ENCODE measurements around the gene GPR183.

Gene GPR183

DNA sequence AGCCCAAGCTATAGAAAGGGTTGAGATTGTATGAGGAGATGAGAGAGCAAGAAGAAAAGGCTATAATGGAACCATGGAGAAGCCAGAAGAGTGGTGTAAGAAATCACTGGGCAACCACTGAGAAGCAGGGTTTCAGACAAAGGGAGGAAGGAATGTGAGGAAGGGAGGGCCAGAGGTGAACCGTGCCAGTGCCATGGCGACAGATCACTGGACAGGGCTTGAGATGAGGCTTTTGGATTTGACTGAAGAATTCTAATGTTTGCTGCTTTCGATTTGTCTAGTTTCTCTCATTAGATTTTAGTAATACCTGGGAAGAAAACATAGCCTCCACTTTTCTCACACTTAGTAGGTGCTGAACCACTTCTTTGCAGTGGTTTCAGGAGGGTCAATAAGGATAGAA lies 6.3 kb upstream of the GPR183 start:
- H3K4me3 ChIP-seq (ENCODE audit: low read depth, low read length): no peak overlapping the region

DNA sequence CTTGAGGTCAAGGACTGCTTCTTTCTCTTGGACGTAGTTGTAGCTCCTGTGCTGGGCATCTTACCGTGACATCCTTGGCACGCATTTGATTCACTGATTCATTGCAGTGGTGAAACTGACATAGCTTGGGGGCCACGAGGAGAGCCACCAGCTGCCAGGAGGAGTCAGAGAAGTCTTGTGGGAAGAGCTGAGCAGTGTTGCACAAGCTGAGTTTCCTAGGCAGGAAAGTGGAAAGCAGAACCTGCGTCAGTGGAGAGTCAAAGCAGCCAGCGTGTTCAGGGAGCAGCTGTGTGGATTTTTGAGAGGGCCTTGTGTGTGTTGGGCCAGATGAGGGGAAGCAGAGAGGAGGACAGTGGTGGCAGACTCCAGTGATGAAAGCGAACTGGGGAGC lies 5.3 kb upstream of the GPR183 start:
- no peak overlapping the region for H3K4me3 ChIP-seq (ENCODE audit: low read depth, low read length)

DNA sequence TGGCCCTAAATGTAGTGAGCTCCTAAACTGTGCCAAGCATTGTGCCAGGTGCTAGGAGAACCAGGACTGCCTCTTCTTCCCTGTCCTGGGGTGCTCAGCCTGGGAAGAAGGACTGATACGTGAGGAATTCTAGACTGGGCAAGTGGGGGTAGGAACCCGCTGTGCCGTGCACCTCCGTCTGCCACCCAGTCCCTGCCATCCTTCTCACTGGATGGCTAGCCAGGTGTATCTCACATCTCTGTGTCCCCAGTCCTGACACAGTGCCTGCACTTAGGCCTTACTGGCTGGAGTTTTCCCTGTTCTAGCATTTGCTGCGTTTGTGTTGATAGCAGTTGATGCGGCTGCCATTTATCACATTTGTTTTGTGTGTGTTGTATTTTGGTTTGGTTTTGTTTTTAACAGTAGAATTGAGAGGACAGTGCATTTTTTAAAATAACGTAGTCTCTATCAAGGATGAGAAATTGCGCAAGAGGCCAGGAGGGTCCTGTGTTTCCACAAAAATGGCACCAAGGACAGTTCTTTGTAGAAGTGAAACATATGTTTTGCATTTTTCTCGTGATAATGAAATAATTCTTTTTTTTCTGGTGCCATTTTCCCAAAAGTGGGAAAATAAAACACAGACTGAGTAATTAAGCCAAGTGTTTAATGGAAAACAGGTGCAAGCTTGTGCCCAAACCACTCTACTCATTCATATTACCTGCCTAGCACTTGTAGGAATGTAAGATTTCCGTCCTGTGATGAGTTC lies 4.7 kb upstream of the GPR183 start:
- no peak overlapping the region for H3K4me3 ChIP-seq (ENCODE audit: low read depth, low read length)

DNA sequence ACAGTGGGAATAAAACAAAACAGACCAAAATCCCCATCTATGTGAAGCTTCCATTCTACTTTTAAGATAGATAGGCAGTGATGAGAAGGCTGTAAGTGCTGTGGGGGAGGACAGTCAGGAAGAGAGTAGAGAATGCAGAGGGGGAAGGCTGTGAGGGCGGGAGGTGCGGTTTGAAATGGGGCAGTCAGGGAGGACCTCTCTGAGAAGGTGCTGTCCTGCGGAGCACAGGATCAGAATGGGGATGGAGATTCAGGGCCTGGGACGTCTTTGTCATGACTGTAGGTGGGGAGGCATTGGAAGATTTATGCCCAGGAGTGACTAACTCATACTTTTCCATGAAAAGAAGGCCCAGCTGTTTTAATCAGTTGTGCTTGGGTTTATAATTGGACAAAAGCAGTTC lies 3.9 kb upstream of the GPR183 start:
- no peak overlapping the region for H3K4me3 ChIP-seq (ENCODE audit: low read depth, low read length)

DNA sequence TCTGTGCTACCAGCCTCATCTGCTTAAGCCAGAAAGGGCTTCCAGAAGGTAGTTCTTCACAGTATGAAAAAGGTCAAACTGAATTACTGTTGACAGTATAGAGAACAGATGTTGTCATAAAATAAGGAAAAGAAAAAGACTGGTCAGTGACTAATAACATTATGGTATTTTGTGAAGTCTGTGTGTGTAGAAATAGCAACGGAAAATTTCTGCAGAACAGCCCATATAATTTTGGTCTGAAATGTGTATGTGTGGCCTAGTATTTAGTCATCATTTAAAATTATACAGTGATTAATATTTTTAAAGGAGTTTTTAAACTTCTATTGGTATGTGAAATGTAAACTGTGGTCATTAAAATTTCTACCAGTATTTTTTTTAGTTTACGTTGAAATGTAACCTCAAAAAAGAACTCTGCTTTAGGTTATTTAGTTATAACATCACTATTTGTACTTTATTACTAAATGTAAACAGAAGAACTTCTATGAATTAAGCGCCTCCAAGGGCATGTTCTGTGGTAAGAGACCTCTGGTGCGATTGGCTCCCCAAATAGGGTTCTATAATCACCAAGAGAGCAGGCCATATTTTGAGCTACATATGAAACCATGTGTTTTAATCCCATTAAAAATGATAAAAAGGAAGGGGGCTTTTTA lies 3.3 kb upstream of the GPR183 start:
- no peak overlapping the region for H3K4me3 ChIP-seq (ENCODE audit: low read depth, low read length)

DNA sequence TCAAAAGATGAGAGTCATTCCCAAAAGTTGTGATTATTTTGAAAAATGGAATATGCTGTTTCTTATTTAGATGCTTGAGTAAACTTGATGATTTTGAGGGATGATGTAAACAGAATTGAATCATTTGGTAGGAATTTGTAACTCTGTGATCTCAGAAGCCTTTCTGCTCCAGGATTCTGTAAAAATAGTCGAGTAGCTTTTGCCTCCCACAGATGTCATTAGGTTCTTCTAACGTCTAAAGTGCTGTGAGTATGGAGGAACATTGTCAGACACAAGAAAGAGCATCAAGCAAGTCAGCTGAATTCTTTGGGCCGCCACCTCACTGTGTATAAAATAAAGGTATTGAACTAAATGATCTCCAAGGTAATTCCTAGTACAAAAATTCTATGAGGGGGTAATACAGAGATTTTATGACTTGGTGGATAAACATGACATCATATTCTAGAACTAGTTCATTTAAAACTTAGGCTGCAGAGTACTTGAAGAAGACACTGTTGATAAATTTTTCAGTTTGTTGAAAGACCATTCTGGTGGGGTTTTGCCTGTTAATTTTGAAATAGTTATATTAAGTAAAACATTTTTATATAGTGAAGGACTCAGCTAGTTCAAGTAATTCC lies 1.4 kb upstream of the GPR183 start:
- H3K4me3 ChIP-seq (ENCODE audit: low read depth, low read length): no peak overlapping the region

DNA sequence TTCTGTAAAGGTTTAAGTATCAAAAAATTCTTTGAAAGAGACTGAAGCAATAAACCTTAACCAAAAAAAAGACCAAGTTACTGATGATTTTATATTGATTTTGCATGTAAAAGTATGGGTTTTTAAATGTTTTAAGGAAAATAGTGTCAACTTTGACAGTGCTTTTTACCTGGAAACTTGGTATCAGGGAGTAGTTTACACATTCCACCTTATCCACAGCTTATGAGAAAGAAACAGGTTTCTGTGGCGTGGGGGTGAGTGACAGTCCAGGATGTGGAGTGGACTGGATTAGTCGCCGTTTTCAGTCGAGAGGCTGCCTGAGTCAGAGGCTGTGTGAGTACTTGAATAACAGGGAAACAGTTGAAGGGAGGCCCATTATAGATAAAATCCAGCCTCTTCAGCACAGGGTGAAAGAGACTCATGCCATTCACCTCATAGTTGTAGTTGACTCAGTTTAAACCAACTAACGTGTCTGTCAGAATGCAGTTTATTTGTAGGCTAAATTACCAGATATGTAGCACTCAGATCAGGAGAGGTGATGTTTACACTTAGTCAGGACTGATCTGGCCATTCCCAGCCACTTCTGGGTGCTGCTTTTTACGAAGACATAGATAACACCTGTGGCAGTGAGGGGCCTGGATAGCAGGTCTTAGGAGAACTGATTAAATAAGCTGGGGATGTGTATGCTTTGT lies 595 bp upstream of the GPR183 start:
- no peak overlapping the region for H3K4me3 ChIP-seq (ENCODE audit: low read depth, low read length)

DNA sequence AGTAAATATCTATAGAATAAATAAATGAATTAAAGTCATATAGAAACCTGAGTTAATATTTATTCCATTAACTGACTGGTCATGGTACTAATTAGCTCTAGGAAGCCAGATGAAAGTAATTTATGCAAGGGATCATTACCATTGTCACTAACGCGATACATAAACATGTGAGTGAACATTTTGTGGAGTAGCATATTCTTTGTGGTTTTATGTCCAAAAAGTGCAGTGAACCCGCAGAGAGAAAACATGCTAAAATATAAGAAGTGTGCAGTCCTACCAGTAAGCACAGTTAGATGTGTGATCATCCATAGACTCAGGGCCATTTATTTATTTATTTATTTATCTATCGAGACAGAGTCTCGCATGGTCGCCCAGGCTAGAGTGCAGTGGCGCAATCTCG lies 1.6 kb downstream of the GPR183 start:
- no peak overlapping the region for H3K4me3 ChIP-seq (ENCODE audit: low read depth, low read length)

DNA sequence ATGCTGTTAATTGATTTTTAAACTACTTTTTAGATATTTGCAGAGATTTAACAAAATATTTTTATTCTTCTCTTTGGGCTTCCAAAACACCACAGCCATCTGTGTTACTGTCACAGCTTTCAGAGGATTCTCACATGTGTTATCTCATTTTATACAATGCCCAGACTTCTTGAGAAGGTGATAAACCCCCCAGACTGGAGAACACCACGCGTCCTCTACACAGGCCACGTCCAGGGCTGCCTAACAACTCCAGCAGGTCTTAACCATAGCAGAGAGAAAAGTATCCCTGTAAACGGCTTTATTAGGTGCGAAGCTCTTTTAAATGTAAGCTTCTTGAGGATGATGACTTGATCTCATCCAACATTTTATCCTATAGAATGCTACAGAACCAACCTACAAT lies 2.0 kb downstream of the GPR183 start:
- no peak overlapping the region for H3K4me3 ChIP-seq (ENCODE audit: low read depth, low read length)

DNA sequence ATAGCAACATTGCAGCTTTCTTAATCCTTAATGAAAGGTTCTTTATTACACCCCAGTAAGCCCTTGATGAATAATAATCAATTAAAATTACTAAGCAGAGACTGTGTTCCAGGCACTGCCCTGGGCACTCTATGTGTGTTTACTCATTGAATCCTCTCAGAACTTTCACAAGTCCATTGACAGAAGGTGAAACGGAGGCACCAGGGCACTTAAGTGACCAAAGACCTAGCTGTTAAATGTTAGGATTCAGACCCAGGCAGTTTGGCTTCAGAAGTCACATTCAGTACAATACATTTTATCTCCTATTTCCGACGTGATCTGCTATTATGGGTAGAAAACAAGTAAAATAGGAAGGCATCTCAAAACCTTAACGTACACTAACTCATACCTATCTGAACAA lies 2.7 kb downstream of the GPR183 start:
- H3K4me3 ChIP-seq (ENCODE audit: low read depth, low read length): no peak overlapping the region

DNA sequence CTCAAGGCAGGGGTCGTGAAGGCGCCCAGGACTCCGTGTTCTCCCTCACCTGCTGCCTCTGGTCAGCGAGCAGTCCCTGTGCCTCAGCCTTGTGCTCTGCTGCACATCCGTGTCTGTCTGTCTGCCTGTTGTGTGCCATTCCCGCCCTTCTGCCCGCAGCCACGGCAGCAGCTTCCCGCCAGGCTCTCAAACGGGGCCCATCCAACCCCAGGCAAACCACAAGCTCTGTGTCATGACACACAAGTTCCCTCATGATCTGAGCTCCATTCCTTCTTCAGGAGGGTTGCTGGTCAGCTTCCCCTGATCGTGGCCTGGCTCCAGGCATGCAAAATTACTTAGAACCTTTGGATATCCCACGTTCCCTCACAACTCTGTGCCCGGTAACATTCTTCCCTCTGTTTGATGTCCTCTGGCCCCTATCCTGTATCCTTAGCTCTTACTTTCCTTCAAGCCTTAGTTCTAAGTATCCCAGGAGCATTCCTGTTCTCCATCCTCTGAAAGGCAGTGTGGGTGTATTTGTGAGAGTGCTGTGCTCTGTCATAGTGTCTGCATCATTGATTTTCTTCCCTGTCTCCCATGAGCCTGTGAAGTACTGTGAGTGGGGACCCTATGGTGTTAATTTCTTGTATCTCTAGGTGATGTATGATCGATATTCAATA lies 3.2 kb downstream of the GPR183 start:
- H3K4me3 ChIP-seq (ENCODE audit: low read depth, low read length): no peak overlapping the region

DNA sequence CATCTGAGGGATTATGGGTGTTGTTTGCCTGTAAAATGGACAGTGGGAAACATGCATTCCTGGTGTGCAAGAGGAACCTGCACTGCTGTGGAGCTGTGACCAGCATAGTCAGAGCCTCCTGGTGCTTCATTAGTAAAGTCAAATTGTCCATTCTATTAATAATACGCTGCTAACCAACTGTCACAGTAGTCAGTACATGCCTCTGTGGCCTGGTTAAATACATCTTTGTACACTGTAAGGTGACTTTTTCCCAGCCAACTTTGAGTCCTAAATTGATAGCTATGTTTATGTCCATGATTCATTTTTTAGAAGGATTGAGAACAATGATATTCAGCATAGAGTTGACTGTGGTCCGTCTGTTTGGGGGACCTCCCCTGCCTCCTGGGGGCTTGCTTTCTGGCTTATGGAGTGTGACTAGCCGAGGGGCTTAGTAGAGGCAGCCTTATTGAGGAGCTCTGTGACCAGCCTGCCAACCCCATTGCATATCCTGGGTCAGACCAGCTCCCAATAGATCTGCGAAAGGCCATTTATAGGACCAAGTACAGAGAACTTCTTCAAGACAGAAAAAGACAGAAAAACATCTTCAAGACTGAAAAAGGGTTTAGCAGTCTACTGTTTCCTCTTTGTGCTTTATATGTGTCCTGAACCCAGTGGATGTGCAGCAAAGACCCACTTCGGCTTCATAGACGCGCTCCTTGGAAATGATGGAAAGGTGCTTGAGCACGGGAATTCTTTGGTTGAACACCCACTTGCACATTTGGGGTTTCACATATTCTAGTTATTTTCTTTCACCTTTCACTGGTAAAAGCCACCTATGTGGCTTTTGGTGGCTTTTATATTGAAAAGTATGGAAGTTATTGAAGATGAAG lies 4.3 kb downstream of the GPR183 start:
- H3K4me3 ChIP-seq (ENCODE audit: low read depth, low read length): no peak overlapping the region

DNA sequence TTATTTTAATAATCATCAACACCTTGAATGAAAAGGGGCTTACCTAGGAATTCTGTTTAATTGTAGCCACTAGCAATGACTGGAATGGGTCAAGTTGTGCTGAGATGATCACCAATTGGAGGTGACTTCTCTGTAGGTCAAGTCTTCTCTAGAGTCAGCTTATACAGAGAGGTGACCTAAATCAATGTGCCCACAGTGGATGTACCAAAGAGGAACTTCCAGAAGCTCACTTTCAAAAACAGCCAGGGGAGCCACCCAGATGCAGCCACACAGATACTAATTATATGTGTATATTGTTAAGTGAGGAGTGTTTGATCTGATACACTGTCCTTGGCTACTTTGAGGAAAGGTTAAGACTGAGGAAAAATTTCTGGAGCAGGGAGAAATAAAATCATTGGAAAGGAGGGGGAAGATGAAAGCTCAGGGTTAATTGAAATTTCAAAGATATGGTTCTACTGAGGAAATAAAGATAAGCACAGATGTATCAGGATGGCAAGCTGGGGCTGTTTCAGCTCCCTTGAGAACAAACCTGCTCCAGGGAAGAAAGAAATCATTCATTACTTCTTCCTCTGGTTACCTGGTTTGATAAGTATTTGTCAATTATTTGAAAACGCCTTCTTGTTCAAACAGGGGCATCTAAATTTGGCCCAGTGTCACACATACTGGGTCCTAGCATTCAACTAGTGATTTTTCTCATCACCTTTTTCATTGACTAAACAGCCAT lies 5.1 kb downstream of the GPR183 start:
- no peak overlapping the region for H3K4me3 ChIP-seq (ENCODE audit: low read depth, low read length)

DNA sequence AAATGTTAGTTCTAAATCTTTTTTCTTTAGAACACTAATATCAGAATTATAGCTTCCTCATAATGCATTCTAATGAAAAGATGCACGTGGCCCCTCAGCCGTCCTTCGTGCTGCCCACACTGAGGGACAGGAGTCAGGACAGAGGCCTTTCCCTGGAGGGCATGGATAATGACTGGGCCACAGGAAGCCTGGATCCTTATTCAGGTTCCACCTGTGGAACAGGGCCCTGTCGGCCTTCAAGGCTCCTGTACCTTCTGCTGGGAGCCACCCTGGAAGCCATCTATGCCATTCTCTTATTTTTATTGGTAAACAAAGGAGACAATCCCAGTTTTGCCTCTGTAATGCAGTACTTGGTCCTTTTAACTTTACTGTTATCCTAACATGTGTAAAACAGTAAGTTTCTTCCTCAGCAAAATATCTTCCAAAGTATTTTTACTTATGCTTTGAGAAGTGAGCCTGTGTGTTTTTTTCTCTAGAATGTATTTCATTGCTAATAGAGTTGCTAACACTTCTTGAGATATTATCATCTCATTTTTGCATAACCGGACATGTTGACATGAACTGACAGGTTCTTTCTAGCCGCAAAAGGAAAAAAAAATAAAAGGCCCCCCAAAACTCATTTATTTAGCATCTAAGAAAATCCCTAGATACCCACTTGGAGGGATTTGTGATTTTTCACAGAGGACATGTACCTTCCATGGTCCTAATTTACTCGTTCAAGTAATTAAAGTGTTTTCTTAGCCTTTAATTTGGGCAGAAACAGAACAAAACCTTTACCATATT lies 6.0 kb downstream of the GPR183 start:
- H3K4me3 ChIP-seq (ENCODE audit: low read depth, low read length): no peak overlapping the region

DNA sequence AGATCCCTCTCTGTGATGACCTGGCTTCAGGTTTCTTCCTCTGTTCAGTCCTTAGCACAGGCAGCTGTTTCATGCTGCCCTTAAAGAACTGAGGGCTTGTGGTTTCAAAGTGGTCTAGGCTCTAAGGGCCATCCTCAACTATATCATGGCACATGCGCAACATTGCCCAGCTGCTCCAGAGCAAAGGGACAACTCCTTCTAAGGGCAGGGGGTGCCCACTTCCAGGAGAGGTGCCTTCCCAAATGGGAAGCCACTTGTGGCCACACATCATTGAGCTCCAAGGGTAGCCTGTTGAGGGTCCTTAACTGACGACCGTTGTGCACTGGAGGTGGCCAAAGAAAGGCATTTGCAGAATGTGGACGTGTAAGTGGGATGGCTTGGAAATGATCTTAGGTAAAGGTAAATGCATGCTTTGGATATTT lies 7.3 kb downstream of the GPR183 start:
- no peak overlapping the region for H3K4me3 ChIP-seq (ENCODE audit: low read depth, low read length)

DNA sequence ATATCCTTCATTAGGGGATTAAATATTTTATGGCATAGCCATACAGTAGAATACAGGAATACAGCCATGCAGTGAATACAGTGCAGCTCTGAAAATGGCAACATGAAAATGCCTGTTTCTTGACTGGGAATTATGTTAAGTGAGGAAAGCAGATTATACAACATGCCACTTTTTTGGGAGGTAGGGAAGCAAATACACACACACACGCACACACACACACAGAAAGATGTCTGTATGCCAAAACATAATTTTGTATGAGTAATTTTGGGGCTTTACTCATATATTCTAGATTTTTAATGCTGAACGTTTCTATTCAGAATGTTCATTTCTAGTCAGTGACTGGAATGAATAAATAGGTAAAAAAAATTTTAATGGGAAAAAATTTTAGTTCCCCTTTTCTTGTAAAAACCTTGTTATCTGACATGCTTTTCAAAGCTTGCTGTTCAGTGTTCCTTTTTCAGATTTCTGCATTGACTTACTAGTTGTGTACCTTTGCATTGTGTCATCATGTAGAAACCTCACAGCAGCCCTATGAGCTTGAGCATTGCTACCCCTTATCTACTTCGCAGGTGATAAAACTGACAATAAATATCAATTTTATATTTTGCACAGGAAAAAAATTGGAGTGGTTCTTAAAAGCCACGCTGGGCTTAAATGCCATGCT lies 7.8 kb downstream of the GPR183 start:
- H3K4me3 ChIP-seq (ENCODE audit: low read depth, low read length): no peak overlapping the region

DNA sequence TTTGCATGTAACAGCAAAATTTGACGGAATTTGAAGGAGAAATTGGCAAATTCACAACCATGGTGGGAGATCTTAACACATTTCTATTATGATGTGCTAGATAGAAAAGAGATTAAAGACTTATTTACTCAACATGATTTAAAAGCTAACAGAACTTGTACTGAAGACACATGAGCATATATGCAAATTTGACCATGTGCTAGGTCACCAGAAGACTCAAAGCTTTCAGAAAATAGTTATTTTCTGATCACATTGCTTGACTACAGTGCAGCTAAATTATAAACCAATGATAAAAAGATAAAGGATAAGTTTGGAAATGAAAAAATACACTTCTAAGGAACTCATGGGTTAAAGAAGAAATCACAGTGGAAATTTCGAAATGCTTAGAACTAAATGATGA lies 9.1 kb downstream of the GPR183 start:
- no peak overlapping the region for H3K4me3 ChIP-seq (ENCODE audit: low read depth, low read length)

DNA sequence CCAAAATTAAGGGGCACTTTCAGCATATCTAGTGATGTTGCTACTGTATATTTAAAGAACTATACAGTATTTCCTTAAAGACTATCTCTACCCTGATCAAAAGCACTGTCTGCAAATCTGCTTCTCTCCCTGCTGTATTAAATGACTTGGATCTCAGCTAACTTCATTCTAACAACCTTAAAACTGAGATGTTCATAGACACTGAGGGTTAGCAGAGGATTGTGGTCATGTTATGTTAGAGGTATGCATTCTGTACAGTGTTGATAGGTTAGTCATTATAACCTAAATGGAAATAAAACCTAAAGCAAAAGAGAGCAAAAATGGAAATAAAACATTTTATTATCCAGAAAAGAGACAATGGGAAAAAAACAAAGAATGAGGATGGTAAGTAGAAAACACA lies 9.9 kb downstream of the GPR183 start:
- no peak overlapping the region for H3K4me3 ChIP-seq (ENCODE audit: low read depth, low read length)

All from iPS-11a (cell line).